K562 (cell line): Measurements from ENCODE around the gene ATXN1.

Experiments used
- CHD4 ChIP-seq: fragments of 200-600 bp; sonication (generic); IDR thresholded peaks from 3 replicates; pipeline ENCODE4 v1.6.1; 2012; ENCODE audit warnings: low read depth, mild to moderate bottlenecking, mixed read lengths, low read length, inconsistent platforms; ENCODE audit not compliant: insufficient read depth, insufficient replicate concordance, poor library complexity, severe bottlenecking
- EZH2 ChIP-seq: IDR thresholded peaks from 2 replicates; pipeline ENCODE4 v1.6.1; 2012; ENCODE audit warnings: low read depth, mild to moderate bottlenecking, inconsistent platforms, low read length, borderline replicate concordance
- MAFG ChIP-seq: fragments of 450-650 bp; conservative IDR thresholded peaks from 2 replicates; pipeline ENCODE4 v1.6.1; 2016; ENCODE audit warnings: missing genetic modification characterization, missing compliant biosample characterization
- ZNF778 ChIP-seq: fragments of 450-650 bp; formaldehyde crosslinking; IDR thresholded peaks from 2 replicates; pipeline ENCODE4 v1.4.0; 2020; ENCODE audit warnings: mild to moderate bottlenecking, moderate library complexity

DNA sequence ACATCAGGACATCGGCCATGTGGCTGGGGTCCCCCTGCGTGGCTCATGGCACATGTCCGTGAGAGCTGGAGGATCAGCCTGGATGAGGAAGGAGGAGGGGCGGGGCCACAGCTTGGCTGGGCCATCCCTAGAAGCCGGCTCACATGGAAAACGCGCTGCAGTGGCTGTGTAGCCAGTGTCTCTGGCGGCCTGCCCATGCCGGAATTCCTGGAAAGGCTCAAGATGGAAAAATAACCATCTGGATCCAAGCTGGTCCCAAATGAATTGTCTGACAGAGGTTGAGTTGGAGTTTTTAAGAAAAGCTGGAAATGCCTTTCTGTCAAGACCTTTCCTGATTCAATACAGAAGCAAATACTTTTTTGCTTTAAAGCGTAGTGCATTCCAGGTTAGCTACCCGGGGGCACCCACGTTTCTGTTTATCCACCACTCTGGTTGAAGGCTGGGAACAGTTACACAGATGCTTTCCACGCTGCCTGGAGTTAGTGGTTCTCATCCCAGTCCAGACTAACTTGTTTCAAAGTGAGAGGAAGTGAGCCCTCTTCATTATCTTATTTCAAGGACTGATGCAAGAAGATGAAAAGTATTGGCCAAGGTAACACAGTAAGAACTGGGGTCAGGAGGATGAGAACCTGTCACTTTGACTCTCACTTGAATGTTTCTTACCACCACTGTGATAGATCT lies 423.8 kb downstream of the ATXN1 start:
- TF ChIP-seq MAFG (tag) (no peak), EZH2 (no peak), CHD4 (no peak), ZNF778 (CRISPR knock-in tag) (no peak)
